Measurements from ENCODE around the gene IYD. TPM values are rescaled to one million over a fixed set of nuclear protein-coding genes. Genes with fewer than 3 reads are reported as not detected.

The IYD gene
- polyA plus RNA-seq, 1 donor (not counting 4 experiments of a cell fraction or from before 2014, with no cell fraction given): not detected

DNA sequence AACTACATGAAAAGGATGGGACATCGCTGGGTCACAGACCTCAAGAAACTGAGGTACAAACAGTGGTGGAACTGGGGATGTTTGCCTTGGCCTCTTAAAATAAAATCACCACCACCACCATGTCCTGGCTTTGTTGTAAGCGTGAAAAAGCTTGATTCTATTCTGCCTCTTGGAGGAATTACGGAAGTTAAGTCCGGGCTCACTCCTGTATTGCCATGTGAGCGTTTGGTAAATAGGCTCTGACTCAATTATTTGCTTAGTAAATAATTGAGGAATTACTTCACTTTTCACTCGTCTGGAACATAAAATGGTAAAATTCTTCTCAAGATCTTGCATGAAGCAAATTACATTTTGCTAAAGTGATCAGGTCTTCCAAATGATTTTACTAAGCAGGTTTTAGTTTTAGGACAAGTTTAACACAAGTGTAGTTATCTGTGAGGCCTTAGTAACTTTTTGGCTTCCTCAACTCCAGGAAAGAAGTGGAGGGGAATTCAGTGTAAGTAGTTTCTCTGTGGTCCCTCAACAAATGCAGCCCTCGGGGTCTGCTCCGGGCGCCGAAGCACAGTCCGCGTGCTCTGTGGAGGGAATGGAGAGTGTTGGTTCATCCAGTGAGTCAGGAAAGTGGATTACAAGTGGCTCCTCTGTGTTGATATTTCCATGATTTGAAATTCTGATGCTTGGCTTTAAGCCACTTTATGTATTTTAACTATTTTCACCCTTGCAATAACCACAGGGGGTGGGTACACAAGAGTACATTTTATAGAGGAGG lies 23.8 kb downstream of the IYD start:
- H3K9ac ChIP-seq (ENCODE audit: control insufficient read depth, extremely low read depth, insufficient read depth, low read length): no peak overlapping the region
- H4K20me1 ChIP-seq (ENCODE audit: control insufficient read depth, extremely low read depth, insufficient read depth, low read length): no peaks in the 10 kb centered on the region
- no peaks in the 10 kb centered on the region for H3K27me3 ChIP-seq (ENCODE audit: control insufficient read depth, extremely low read depth, insufficient read depth, low read length)
- no peak overlapping the region for H3K4me3 ChIP-seq (ENCODE audit: control insufficient read depth in 2 of 3, extremely low read depth in 1 of 3, insufficient read depth in 2 of 3, low read depth in 1 of 3, low read length in 3 of 3)
- no peak overlapping the region for H2AFZ ChIP-seq (ENCODE audit: control insufficient read depth, low read length)
- FAIRE-seq (no peak), DNase-seq (ENCODE audit: low read depth, low spot score) (no peak)
- no peaks in the 10 kb centered on the region for H3K4me1 ChIP-seq (ENCODE audit: control insufficient read depth, extremely low read depth, insufficient read depth, low read length)
- H3K36me3 ChIP-seq (ENCODE audit: control insufficient read depth in 2 of 2, extremely low read depth in 1 of 2, insufficient read depth in 2 of 2, low read length in 2 of 2): no peaks in the 10 kb centered on the region
- H3K79me2 ChIP-seq (ENCODE audit: control insufficient read depth, insufficient read depth, low read length): no peaks in the 10 kb centered on the region
- no peaks in the 10 kb centered on the region for H3K9me1 ChIP-seq (ENCODE audit: control insufficient read depth, extremely low read depth, insufficient read depth, low read length)
- dilution Hi-C loops (cut with MboI; ENCODE audit: extremely low pct_ligation_motif_present, low sequenced_read_pairs): no loop called here
- H3K27ac ChIP-seq (ENCODE audit: control insufficient read depth, insufficient read depth, low read length): no peak overlapping the region
- H3K4me2 ChIP-seq (ENCODE audit: control insufficient read depth, extremely low read depth, insufficient read depth, low read depth, low read length): no peak overlapping the region
- no peak for TF ChIP-seq EZH2 (IDR thresholded peaks at IDR 0.05; ENCODE audit: low read length)
- TF ChIP-seq, protein P1, sequence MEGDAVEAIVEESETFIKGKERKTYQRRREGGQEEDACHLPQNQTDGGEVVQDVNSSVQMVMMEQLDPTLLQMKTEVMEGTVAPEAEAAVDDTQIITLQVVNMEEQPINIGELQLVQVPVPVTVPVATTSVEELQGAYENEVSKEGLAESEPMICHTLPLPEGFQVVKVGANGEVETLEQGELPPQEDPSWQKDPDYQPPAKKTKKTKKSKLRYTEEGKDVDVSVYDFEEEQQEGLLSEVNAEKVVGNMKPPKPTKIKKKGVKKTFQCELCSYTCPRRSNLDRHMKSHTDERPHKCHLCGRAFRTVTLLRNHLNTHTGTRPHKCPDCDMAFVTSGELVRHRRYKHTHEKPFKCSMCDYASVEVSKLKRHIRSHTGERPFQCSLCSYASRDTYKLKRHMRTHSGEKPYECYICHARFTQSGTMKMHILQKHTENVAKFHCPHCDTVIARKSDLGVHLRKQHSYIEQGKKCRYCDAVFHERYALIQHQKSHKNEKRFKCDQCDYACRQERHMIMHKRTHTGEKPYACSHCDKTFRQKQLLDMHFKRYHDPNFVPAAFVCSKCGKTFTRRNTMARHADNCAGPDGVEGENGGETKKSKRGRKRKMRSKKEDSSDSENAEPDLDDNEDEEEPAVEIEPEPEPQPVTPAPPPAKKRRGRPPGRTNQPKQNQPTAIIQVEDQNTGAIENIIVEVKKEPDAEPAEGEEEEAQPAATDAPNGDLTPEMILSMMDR (optimal IDR thresholded peaks at IDR 0.05 in 1 of 3, IDR thresholded peaks at IDR 0.05 in 1 of 3, conservative IDR thresholded peaks at IDR 0.05 in 1 of 3; ENCODE audit: extremely low read depth in 1 of 3, insufficient read depth in 2 of 3, low read length in 3 of 3): no peak
- no peaks in the 10 kb centered on the region for H3K9me3 ChIP-seq (ENCODE audit: control insufficient read depth, low read depth, low read length)

DNA sequence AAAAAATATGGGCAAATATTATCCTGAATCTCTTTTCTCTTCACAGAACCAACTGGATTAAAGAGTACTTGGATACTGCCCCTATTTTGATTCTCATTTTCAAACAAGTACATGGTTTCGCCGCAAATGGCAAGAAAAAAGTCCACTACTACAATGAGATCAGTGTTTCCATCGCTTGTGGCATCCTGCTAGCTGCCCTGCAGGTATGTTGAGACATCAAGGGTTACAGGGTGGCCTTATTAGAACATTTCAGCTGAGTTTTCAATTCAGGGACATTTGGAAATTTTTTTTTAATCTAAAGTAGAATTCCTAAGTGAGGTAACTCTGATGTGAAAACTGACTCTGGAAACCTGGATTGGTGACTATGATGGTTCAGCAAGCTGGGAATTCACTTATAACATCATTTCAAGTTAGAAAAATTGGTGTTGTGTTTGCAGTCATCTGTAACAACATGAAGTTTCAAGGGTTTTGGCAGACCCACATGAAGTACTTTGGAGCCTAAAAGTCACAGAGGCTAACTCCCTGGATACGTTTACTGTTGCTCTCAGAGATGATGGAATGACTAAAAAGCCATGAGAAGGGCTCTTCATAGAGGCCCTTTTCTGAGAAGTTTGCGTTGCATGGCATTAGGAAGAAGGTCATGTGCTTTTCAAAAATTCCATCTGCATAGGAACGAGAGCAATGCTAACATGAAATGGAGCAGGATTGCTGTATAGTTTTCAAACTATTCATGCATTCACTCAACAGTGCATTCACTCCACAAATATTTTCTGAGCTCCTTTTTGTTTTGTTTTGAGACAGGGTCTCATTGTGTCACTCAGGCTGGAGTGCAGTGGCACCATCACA lies 25.5 kb downstream of the IYD start:
- no peak overlapping the region for H3K4me3 ChIP-seq (ENCODE audit: control insufficient read depth in 2 of 3, extremely low read depth in 1 of 3, insufficient read depth in 2 of 3, low read depth in 1 of 3, low read length in 3 of 3)
- no peak overlapping the region for H3K9ac ChIP-seq (ENCODE audit: control insufficient read depth, extremely low read depth, insufficient read depth, low read length)
- no peaks in the 10 kb centered on the region for H3K9me3 ChIP-seq (ENCODE audit: control insufficient read depth, low read depth, low read length)
- dilution Hi-C loops (cut with MboI; ENCODE audit: extremely low pct_ligation_motif_present, low sequenced_read_pairs): no loop called here
- no peak overlapping the region for H3K27ac ChIP-seq (ENCODE audit: control insufficient read depth, insufficient read depth, low read length)
- no peaks in the 10 kb centered on the region for H3K36me3 ChIP-seq (ENCODE audit: control insufficient read depth in 2 of 2, extremely low read depth in 1 of 2, insufficient read depth in 2 of 2, low read length in 2 of 2)
- H4K20me1 ChIP-seq (ENCODE audit: control insufficient read depth, extremely low read depth, insufficient read depth, low read length): no peaks in the 10 kb centered on the region
- TF ChIP-seq, protein P1 (optimal IDR thresholded peaks at IDR 0.05 in 1 of 3, IDR thresholded peaks at IDR 0.05 in 1 of 3, conservative IDR thresholded peaks at IDR 0.05 in 1 of 3; ENCODE audit: extremely low read depth in 1 of 3, insufficient read depth in 2 of 3, low read length in 3 of 3): no peak
- TF ChIP-seq EZH2 (IDR thresholded peaks at IDR 0.05; ENCODE audit: low read length): no peak
- H3K27me3 ChIP-seq (ENCODE audit: control insufficient read depth, extremely low read depth, insufficient read depth, low read length): no peaks in the 10 kb centered on the region
- no peak for DNase-seq (ENCODE audit: low read depth, low spot score)
- no peaks in the 10 kb centered on the region for H3K79me2 ChIP-seq (ENCODE audit: control insufficient read depth, insufficient read depth, low read length)
- H3K4me2 ChIP-seq (ENCODE audit: control insufficient read depth, extremely low read depth, insufficient read depth, low read depth, low read length): no peak overlapping the region
- FAIRE-seq: peak; percentile 5
- H2AFZ ChIP-seq (ENCODE audit: control insufficient read depth, low read length): no peak overlapping the region
- H3K9me1 ChIP-seq (ENCODE audit: control insufficient read depth, extremely low read depth, insufficient read depth, low read length): no peaks in the 10 kb centered on the region
- no peaks in the 10 kb centered on the region for H3K4me1 ChIP-seq (ENCODE audit: control insufficient read depth, extremely low read depth, insufficient read depth, low read length)
